DND-41 (cell line): ENCODE measurements around the gene EXOC3L2.

Source experiments
- ATAC-seq: fragments of 200-7000 bp; cut with Tn5 transposase; 3 replicates; pipeline ENCODE4 v1.9.1; 2021; ENCODE audit warnings: low read depth; ENCODE audit not compliant: insufficient read depth
- DNase-seq: peaks from one replicate; pipeline ENCODE4 v3.0.0-alpha.2; 2020
- H2AFZ ChIP-seq: 2 replicates; pipeline ENCODE4 v1.6.0; 2012; ENCODE audit warnings: low read depth, low read length
- H3K27ac ChIP-seq: 2 replicates; pipeline ENCODE4 v1.5.1; 2012; ENCODE audit warnings: low read length, inconsistent platforms
- H3K27me3 ChIP-seq: fragments of 200-600 bp; sonication (generic); 2 replicates; pipeline ENCODE4 v1.6.0; 2012; ENCODE audit warnings: low read length, mild to moderate bottlenecking, inconsistent platforms; ENCODE audit not compliant: insufficient read depth, poor library complexity
- H3K36me3 ChIP-seq: 2 replicates; pipeline ENCODE4 v1.5.1; 2012; ENCODE audit warnings: low read length, inconsistent platforms; ENCODE audit not compliant: insufficient read depth
- H3K4me1 ChIP-seq: 2 replicates; pipeline ENCODE4 v1.5.1; 2012; ENCODE audit warnings: mild to moderate bottlenecking, low read length; ENCODE audit not compliant: insufficient read depth
- H3K4me2 ChIP-seq: 2 replicates; pipeline ENCODE4 v1.6.0; 2012; ENCODE audit warnings: mild to moderate bottlenecking, moderate library complexity, low read length, inconsistent platforms; ENCODE audit not compliant: insufficient read depth
- H3K4me3 ChIP-seq, 2 experiments: fragments of 200-600 bp in 1 of 2; shearing (Covaris generic) in 1 of 2; 2 replicates each; pipeline ENCODE4 v1.5.1; 2012 to 2016; ENCODE audit warnings: inconsistent platforms in 2 of 2, low read length in 2 of 2, mild to moderate bottlenecking in 2 of 2, low read depth in 1 of 2, moderate library complexity in 1 of 2
- H3K79me2 ChIP-seq: 2 replicates; pipeline ENCODE4 v1.6.0; 2012; ENCODE audit warnings: low read length, inconsistent platforms; ENCODE audit not compliant: insufficient read depth
- H3K9ac ChIP-seq: 2 replicates; pipeline ENCODE4 v1.6.0; 2012; ENCODE audit warnings: low read depth, mild to moderate bottlenecking, inconsistent platforms, low read length, moderate library complexity
- H3K9me3 ChIP-seq: 2 replicates; pipeline ENCODE4 v1.5.1; 2012; ENCODE audit warnings: low read length, moderate library complexity, mild to moderate bottlenecking, inconsistent platforms; ENCODE audit not compliant: insufficient read depth, severe bottlenecking
- H4K20me1 ChIP-seq: 2 replicates; pipeline ENCODE4 v1.6.0; 2012; ENCODE audit warnings: low read length; ENCODE audit not compliant: insufficient read depth
- CTCF ChIP-seq: IDR thresholded peaks from 2 replicates; pipeline ENCODE4 v1.5.1; 2012; ENCODE audit warnings: borderline replicate concordance, low read length, moderate library complexity, mild to moderate bottlenecking; ENCODE audit not compliant: poor library complexity, severe bottlenecking; ENCODE audit errors: extremely low read depth
- EZH2 ChIP-seq: IDR thresholded peaks from 3 replicates; pipeline ENCODE4 v1.6.1; 2012; ENCODE audit warnings: borderline replicate concordance, low read depth, mild to moderate bottlenecking, moderate library complexity, low read length, inconsistent platforms; ENCODE audit not compliant: severe bottlenecking

Gene EXOC3L2

GRCh38 chr19:45175515-45176345 is 69.5 kb downstream of the EXOC3L2 start:
- Histone ChIP-seq H3K79me2 (peaks cover 31% of the 10 kb centered on the region), H3K4me2 (no peak overlapping the region), H3K9ac (no peak overlapping the region), H4K20me1 (0 out of 2 replicates have a peak, but pooled peaks cover under 1% of the 10 kb centered on the region), H3K4me3 (no peak overlapping the region), H2AFZ (no peak overlapping the region), H3K9me3 (no peaks in the 10 kb centered on the region), H3K27me3 (no peaks in the 10 kb centered on the region), H3K36me3 (peaks cover 5% of the 10 kb centered on the region; the same call in 1 of the 2 replicates), H3K27ac (no peak overlapping the region), H3K4me1 (peaks cover 35% of the 10 kb centered on the region)
- DNase-seq (no peak), ATAC-seq (no peak)
- no peak for TF ChIP-seq EZH2
- TF ChIP-seq CTCF = no peak

GRCh38 chr19:45173816-45174215 is 71.4 kb downstream of the EXOC3L2 start:
- Histone ChIP-seq H3K9ac (no peak overlapping the region), H3K4me1 (peaks cover 18% of the 10 kb centered on the region), H2AFZ (no peak overlapping the region), H4K20me1 (peaks cover 15% of the 10 kb centered on the region), H3K27ac (no peak overlapping the region), H3K27me3 (no peaks in the 10 kb centered on the region), H3K36me3 (no peaks in the 10 kb centered on the region), H3K79me2 (peaks cover 14% of the 10 kb centered on the region), H3K9me3 (no peaks in the 10 kb centered on the region), H3K4me2 (no peak overlapping the region), H3K4me3 (no peak overlapping the region)
- ATAC-seq (no peak), DNase-seq (no peak)
- no peak for TF ChIP-seq CTCF
- no peak for TF ChIP-seq EZH2

GRCh38 chr19:45172611-45173208 is 72.5 kb downstream of the EXOC3L2 start:
- Histone ChIP-seq H2AFZ (no peak overlapping the region), H3K36me3 (no peaks in the 10 kb centered on the region), H3K4me3 (no peak overlapping the region), H3K27ac (no peak overlapping the region), H3K79me2 (peaks cover 10% of the 10 kb centered on the region), H3K27me3 (no peaks in the 10 kb centered on the region), H3K4me2 (no peak overlapping the region), H3K4me1 (peaks cover 18% of the 10 kb centered on the region), H3K9me3 (no peaks in the 10 kb centered on the region), H4K20me1 (peaks cover 15% of the 10 kb centered on the region), H3K9ac (no peak overlapping the region)
- ATAC-seq (no peak), DNase-seq (no peak)
- no peak for TF ChIP-seq EZH2
- TF ChIP-seq CTCF = no peak
